Measurements from ENCODE around the gene CFAP91. TPM values are rescaled to one million over a fixed set of nuclear protein-coding genes. Genes with fewer than 3 reads are reported as not detected.

CFAP91 gene
- polyA plus RNA-seq, 2 donors: 0.44 to 0.45 TPM

Other genes starting within 250 kb of the CFAP91 start
- gene TMEM39A, start 239.4 kb upstream of the CFAP91 start, polyA plus RNA-seq: 1 to 10 TPM; 4.4 to 6.2 TPM
- gene POGLUT1, start 234.1 kb upstream of the CFAP91 start, polyA plus RNA-seq: 1 to 10 TPM; 5.2 to 7.8 TPM
- 10 to 100 TPM; 46.3 to 54.8 TPM for gene TIMMDC1, start 204.5 kb upstream of the CFAP91 start, polyA plus RNA-seq
- under 1 TPM in 1 of 2 donors, not detected in 1; 0.04 TPM for gene CD80, start 143.4 kb upstream of the CFAP91 start, polyA plus RNA-seq
- 1 to 10 TPM; 1.2 to 1.3 TPM for gene ADPRH, start 123.5 kb upstream of the CFAP91 start, polyA plus RNA-seq
- gene PLA1A, start 105.1 kb upstream of the CFAP91 start, polyA plus RNA-seq: 1 to 10 TPM in 1 of 2 donors, under 1 TPM in 1; 0.10 to 1.1 TPM
- gene POPDC2, start 42.4 kb upstream of the CFAP91 start, polyA plus RNA-seq: 1 to 10 TPM; 1.4 to 1.8 TPM
- gene COX17, start 25.6 kb upstream of the CFAP91 start, polyA plus RNA-seq: 100 to 1,000 TPM in 1 of 2 donors, 10 to 100 TPM in 1; 72.7 to 116 TPM
- gene NR1I2, start 79.1 kb downstream of the CFAP91 start, polyA plus RNA-seq: under 1 TPM; 0.02 to 0.08 TPM